IPS DF 19.7 (cell line): ENCODE measurements around the gene AGBL1.
"Not testable (repeated sequence)": the region's sequence is repeated elsewhere in the genome, so short reads cannot be mapped to it uniquely, and the experiment has no call there.

Source experiments
- DNase-seq: peaks from one replicate; pipeline ENCODE4 v3.0.0-alpha.2; 2013; ENCODE audit warnings: low read depth, low spot score

The AGBL1 gene

GRCh38 chr15:86935841-86936240 is 856.2 kb downstream of the AGBL1 start:
- DNase-seq = no peak

GRCh38 chr15:86942285-86942684 is 862.6 kb downstream of the AGBL1 start:
- no peak for DNase-seq

- DNase-seq = no peak
These were observed 869.0 kb downstream of the AGBL1 start for GRCh38 chr15:86948719-86949118.

GRCh38 chr15:86959254-86959653 is 879.6 kb downstream of the AGBL1 start:
- DNase-seq = no peak

- no peak for DNase-seq
These were observed 882.0 kb downstream of the AGBL1 start for GRCh38 chr15:86961669-86962068.

GRCh38 chr15:86964271-86964670 is 884.6 kb downstream of the AGBL1 start:
- DNase-seq = no peak

GRCh38 chr15:86968244-86968643 is 888.6 kb downstream of the AGBL1 start:
- DNase-seq = no peak

- DNase-seq = no peak
These were observed 889.7 kb downstream of the AGBL1 start for GRCh38 chr15:86969364-86969763.

- DNase-seq = no peak
These were observed 893.7 kb downstream of the AGBL1 start for GRCh38 chr15:86973284-86973844.

- no peak for DNase-seq
These were observed 908.4 kb downstream of the AGBL1 start for GRCh38 chr15:86988033-86988432.

GRCh38 chr15:87021751-87022150 is 942.1 kb downstream of the AGBL1 start:
- no peak for DNase-seq

- no peak for DNase-seq
These were observed 952.0 kb downstream of the AGBL1 start for GRCh38 chr15:87031540-87032230.

- no peak for DNase-seq
These were observed 952.6 kb downstream of the AGBL1 start for GRCh38 chr15:87032295-87032694.

GRCh38 chr15:87033056-87033455 is 953.4 kb downstream of the AGBL1 start:
- DNase-seq = no peak

- no peak for DNase-seq
These were observed 955.2 kb downstream of the AGBL1 start for GRCh38 chr15:87034886-87035285.

- no peak for DNase-seq
These were observed 958.7 kb downstream of the AGBL1 start for GRCh38 chr15:87038404-87038803.

- not testable (repeated sequence) for DNase-seq
These were observed 962.9 kb downstream of the AGBL1 start for GRCh38 chr15:87042619-87043018.

- DNase-seq = no peak
These were observed 966.1 kb downstream of the AGBL1 start for GRCh38 chr15:87045746-87046145.

- DNase-seq = no peak
These were observed 967.7 kb downstream of the AGBL1 start for GRCh38 chr15:87047203-87047965.
